ENCODE results near the gene C19orf47. TPM values are rescaled to one million over a fixed set of nuclear protein-coding genes. Genes with fewer than 3 reads are reported as not detected.

Gene C19orf47, protein sequence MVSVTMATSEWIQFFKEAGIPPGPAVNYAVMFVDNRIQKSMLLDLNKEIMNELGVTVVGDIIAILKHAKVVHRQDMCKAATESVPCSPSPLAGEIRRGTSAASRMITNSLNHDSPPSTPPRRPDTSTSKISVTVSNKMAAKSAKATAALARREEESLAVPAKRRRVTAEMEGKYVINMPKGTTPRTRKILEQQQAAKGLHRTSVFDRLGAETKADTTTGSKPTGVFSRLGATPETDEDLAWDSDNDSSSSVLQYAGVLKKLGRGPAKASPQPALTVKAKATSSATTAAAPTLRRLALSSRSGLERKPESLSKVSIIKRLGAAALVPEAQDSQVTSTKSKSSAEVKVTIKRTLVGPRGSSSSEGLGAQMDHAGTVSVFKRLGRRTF
- 5.2 and 7.0 TPM in 2 replicates for total RNA-seq

DNA sequence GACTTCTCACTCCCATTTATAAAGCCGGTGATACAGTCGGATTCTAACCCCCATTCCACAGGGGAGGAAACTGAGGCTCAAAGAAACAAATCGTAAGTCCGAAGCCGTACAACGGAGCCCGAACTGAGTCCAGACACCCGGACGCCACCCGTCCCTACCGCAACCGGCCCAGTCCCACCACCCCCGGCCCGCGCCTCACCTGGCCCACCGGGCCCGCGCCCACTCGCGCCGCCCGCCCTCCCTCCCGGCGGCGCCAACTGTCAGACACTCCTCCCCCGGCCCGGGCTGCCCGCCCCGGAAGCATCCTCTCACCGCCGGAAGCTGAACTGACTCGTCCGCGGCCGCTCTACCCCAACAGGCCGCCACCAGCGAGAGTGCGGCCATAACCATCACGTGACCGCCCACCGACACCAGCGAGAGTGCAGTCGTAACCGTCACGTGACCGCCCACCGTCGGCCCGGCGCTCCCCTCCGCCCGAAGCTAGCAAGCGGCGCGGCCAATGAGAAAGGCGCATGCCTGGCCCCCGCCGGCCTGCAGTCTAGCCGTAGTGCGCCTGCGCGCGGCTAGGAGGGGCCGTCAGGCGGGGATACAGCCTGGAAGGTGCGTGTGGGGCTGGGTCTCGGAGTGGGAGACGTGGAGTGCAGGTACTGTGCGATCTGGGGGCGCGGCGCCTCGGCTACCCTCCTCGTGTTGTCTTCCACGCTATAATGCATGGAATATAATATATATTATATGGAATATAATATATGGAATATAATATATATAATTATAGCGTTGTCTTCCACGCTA lies at the start of gene C19orf47, which contains the start of gene PLD3:
TSS of gene C19orf47 (minus strand) at position 273 of the 789 bp plus-strand sequence. CDS start 6,540 bp downstream, outside the sequence.
TSS of gene PLD3 (plus strand) at position 571 of the 789 bp plus-strand sequence. CDS start 17,789 bp downstream, outside the sequence.

DNA sequence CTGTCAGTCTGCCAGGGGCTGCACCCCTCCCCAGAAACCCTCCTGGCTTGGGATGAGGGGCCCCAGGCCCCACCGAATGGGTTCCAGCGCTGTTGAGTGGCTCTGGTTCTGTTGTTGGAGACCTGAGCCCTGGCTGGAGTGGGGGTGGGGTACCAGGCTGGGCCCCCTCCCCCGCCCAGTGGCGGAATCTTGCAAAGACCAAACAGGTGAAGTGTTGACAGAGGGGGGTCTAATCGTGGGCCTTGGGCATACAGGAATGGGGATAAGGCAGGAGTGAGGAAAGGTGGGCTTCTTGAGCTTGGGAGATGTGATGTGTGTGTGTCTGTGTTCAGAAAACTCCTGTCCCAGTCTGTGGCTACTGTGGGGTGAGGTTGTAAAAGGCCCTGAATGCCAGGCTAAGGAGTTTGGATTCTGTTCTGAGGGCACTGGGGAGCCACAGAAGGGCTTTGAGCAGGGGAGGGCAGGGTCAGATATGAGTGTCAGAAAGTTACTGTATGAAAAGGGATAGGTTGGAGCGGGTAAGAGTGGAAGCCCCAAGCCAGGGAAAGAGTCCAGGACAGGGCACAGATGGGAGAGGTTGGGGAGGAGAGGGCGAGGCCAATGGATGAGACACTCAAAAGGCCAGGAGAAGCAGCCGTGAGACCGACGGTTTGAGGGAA lies 42.0 kb upstream of the C19orf47 start, which contains the start of gene HIPK4:
TSS of gene HIPK4 (minus strand) at position 98 of the 659 bp plus-strand sequence. CDS start 279 bp downstream, outside the sequence.

DNA sequence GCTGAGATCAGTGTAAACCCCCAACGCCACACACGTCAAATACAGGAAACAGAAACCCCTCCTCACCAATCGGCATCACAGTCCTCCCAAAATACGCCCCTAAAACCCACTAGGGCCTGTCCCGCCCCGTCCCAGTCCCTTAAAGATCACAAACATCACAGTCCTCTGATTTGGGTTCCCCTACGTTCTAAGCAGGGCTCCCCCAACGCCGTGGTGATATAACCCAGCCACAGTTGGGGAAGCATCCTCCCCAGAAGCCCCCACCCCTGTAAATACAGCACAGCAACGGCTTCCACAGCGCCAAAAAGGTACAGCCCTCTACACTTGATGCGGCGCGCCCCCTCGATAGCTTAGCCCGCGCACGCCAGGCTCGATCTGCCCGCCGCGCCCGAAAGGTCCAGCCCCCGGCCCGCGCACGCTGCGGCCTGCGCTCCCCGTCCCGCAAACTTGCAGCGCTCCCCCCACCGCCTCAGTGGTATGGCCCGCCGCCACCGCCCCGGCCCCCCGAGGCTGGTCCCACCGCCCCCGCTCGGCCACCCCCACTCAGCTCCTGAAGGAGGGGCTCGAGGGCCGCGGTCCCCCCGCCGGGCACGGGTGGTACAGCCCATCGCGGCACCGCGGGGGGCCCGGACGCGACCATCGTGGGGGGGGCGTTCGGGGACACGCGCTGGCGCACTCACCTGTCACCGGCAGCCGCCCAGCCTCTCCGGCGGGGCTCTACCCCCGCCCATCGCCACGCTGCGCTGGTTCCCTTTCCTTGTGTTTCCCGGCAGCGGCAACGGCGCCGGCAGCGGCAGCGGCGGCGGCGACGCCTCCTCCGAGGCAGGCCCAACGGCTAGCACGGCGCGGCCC lies 63.5 kb downstream of the C19orf47 start, which contains the start of gene AKT2:
TSS of gene AKT2 (minus strand) at position 845 of the 852 bp plus-strand sequence. CDS start 20,078 bp downstream, outside the sequence.

Other genes starting within 250 kb of the C19orf47 start
- 5.0 and 9.8 TPM in 2 replicates for gene MAP3K10, start 157.0 kb downstream of the C19orf47 start, total RNA-seq
- not detected in 2 replicates for gene TTC9B, start 130.0 kb downstream of the C19orf47 start, total RNA-seq
- 0.16 TPM in 1 of 2 replicates, not detected in the other for gene CCNP, start 121.7 kb downstream of the C19orf47 start, total RNA-seq
- gene AKT2, start 63.1 kb downstream of the C19orf47 start, total RNA-seq, result 20.2 and 44.6 TPM in 2 replicates
- 80.5 and 169 TPM in 2 replicates for gene PLD3, start 298 bp upstream of the C19orf47 start, total RNA-seq
- gene HIPK4, start 41.8 kb upstream of the C19orf47 start, total RNA-seq, result 0.06 TPM in 1 of 2 replicates, not detected in the other
- 0.97 and 1.1 TPM in 2 replicates for gene PRX, start 65.0 kb upstream of the C19orf47 start, total RNA-seq
- 21.0 and 21.7 TPM in 2 replicates for gene SERTAD1, start 77.6 kb upstream of the C19orf47 start, total RNA-seq
- 18.8 and 19.4 TPM in 2 replicates for gene SERTAD3, start 95.9 kb upstream of the C19orf47 start, total RNA-seq
- 53.3 and 67.3 TPM in 2 replicates for gene BLVRB, start 117.3 kb upstream of the C19orf47 start, total RNA-seq
- gene SPTBN4, start 118.6 kb upstream of the C19orf47 start, total RNA-seq, result 0.06 TPM in 1 of 2 replicates, not detected in the other
- gene SHKBP1, start 228.5 kb upstream of the C19orf47 start, total RNA-seq, result 30.4 and 41.8 TPM in 2 replicates

Measured in bladder microvascular endothelial cell (primary cell).